Mesendoderm (in vitro differentiated cells): Measurements from ENCODE around the gene C2CD4A.
"Not testable (repeated sequence)": the region's sequence is repeated elsewhere in the genome, so short reads cannot be mapped to it uniquely, and the experiment has no call there.

ENCODE experiments used
- DNase-seq: peaks from one replicate; pipeline ENCODE4 v3.0.0; 2013
- H2AK5ac ChIP-seq: 2 replicates; pipeline ENCODE4 v1.6.1; 2013; ENCODE audit warnings: low read length, inconsistent platforms
- H2BK120ac ChIP-seq: 2 replicates; pipeline ENCODE4 v1.6.1; 2013; ENCODE audit warnings: low read depth, mild to moderate bottlenecking, low read length, moderate library complexity, mixed read lengths
- H2BK15ac ChIP-seq: replicated peaks from 2 replicates; pipeline ENCODE4 v1.6.1; 2013; ENCODE audit warnings: low read depth, mild to moderate bottlenecking, moderate library complexity
- H2BK5ac ChIP-seq: 2 replicates; pipeline ENCODE4 v1.6.1; 2013; ENCODE audit warnings: low read length, inconsistent platforms
- H3K18ac ChIP-seq: 2 replicates; pipeline ENCODE4 v1.6.1; 2013; ENCODE audit warnings: mild to moderate bottlenecking, low read length, mixed read lengths
- H3K23ac ChIP-seq: one replicate; pipeline ENCODE4 v1.6.1; 2013; ENCODE audit warnings: low read length
- H3K27ac ChIP-seq: 2 replicates; pipeline ENCODE4 v1.5.1; 2013; ENCODE audit warnings: low read depth, mild to moderate bottlenecking, inconsistent platforms, low read length, moderate library complexity
- H3K27me3 ChIP-seq: 2 replicates; pipeline ENCODE4 v1.6.1; 2013; ENCODE audit warnings: low read length, control low read depth, mild to moderate bottlenecking, inconsistent platforms; ENCODE audit not compliant: insufficient read depth, poor library complexity
- H3K36me3 ChIP-seq: 2 replicates; pipeline ENCODE4 v1.6.1; 2013; ENCODE audit warnings: low read length, inconsistent platforms; ENCODE audit not compliant: control insufficient read depth, insufficient read depth
- H3K4ac ChIP-seq: one replicate; pipeline ENCODE4 v1.6.1; 2013; ENCODE audit warnings: low read depth, mild to moderate bottlenecking, low read length, moderate library complexity
- H3K4me1 ChIP-seq: 2 replicates; pipeline ENCODE4 v1.6.1; 2013; ENCODE audit warnings: low read depth, low read length, inconsistent platforms; ENCODE audit not compliant: control insufficient read depth
- H3K4me2 ChIP-seq: 2 replicates; pipeline ENCODE4 v1.6.1; 2013; ENCODE audit warnings: low read length
- H3K4me3 ChIP-seq: 2 replicates; pipeline ENCODE4 v1.5.1; 2013; ENCODE audit warnings: mild to moderate bottlenecking, low read length
- H3K56ac ChIP-seq: one replicate; pipeline ENCODE4 v1.6.1; 2013; ENCODE audit warnings: low read length
- H3K79me1 ChIP-seq: 2 replicates; pipeline ENCODE4 v1.6.1; 2013; ENCODE audit warnings: low read length, inconsistent platforms
- H3K79me2 ChIP-seq: 2 replicates; pipeline ENCODE4 v1.6.1; 2013; ENCODE audit warnings: mild to moderate bottlenecking, low read length; ENCODE audit not compliant: control insufficient read depth, insufficient read depth
- H3K9ac ChIP-seq: 2 replicates; pipeline ENCODE4 v1.6.1; 2013; ENCODE audit warnings: low read length, inconsistent platforms
- H4K5ac ChIP-seq: one replicate; pipeline ENCODE4 v1.6.1; 2013; ENCODE audit warnings: low read length
- H4K8ac ChIP-seq: one replicate; pipeline ENCODE4 v1.6.1; 2013; ENCODE audit warnings: low read depth, mild to moderate bottlenecking, control low read depth, low read length, moderate library complexity
- WGBS: extraction: QIAGEN DNeasy Blood & Tissue Kit; methylation state at CpG from one replicate; pipeline ENCODE4 v1.1.7; 2013; ENCODE audit warnings: low lambda C conversion rate, missing lambda C conversion rate; ENCODE audit not compliant: insufficient coverage; ENCODE audit errors: extremely low coverage; 5-methylcytosine and 5-hydroxymethylcytosine counted together

C2CD4A gene

DNA sequence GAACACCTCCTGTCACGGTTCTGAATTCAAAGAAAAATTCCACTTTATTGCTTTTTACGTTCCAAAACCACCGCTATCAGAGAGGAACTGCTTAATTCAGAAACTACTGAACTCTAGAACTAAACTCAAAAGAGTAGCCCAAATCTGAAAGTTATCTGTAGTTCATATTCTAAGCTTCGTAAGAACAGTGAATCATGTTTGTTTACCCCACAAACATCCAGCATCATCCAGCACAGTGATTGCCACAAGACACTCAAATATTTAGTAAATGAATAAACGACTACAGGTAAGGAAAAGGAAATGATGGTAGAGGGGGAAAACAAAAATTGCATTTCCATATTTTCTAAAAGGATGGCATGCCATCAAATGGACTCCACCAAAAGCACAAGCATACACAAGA lies 38.9 kb upstream of the C2CD4A start:
- H3K23ac ChIP-seq: no peak overlapping the region
- H3K36me3 ChIP-seq: no peaks in the 10 kb centered on the region
- no peak overlapping the region for H2BK120ac ChIP-seq
- H3K9ac ChIP-seq: no peak overlapping the region
- no peak overlapping the region for H2BK5ac ChIP-seq
- H3K4ac ChIP-seq: no peak overlapping the region
- no peaks in the 10 kb centered on the region for H3K4me1 ChIP-seq
- H2BK15ac ChIP-seq: no peak overlapping the region
- no peak overlapping the region for H3K18ac ChIP-seq
- no CpG with 5 or more reads among the region's 5 CpGs for WGBS
- H3K4me2 ChIP-seq: no peak overlapping the region
- H4K5ac ChIP-seq: no peak overlapping the region
- H4K8ac ChIP-seq: no peak overlapping the region
- H2AK5ac ChIP-seq: no peak overlapping the region
- H3K56ac ChIP-seq: no peak overlapping the region
- no peaks in the 10 kb centered on the region for H3K79me1 ChIP-seq
- no peak overlapping the region for H3K4me3 ChIP-seq
- H3K27ac ChIP-seq: no peak overlapping the region
- no peak for DNase-seq
- no peaks in the 10 kb centered on the region for H3K27me3 ChIP-seq
- H3K79me2 ChIP-seq: no peaks in the 10 kb centered on the region

DNA sequence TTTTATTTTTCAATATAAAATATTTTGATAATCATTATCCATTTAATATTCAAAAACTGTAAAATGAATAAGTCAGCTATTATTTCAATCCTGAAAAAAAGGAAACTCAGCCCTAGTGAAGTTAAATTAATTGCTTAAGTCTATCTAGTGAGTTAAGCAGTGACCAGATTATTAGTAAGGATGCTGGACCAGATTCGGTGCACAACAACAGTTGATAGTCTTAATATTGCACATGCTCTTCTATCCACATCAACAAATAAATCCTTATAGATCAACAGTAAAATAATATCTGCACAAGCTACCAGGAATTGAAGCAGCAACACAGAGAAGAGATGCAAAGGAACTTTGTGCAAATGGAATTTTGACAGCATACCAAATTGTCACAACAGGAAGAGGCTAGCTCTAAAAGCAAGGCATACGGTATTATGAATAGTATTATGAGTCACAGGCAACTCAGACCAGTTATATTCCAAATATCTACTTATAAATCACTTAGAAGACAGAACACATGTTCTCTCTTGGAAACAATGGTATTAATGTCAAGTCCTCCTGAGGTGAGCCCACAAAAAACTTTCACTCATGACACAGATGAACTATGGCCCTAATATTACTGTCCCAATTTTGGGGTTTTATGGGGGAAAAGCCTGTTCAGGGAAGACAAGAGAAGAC lies 31.4 kb upstream of the C2CD4A start:
- H3K56ac ChIP-seq: no peak overlapping the region
- H2BK5ac ChIP-seq: no peak overlapping the region
- H3K79me2 ChIP-seq: no peaks in the 10 kb centered on the region
- H3K9ac ChIP-seq: no peak overlapping the region
- H2BK15ac ChIP-seq: no peak overlapping the region
- no CpG with 5 or more reads among the region's 2 CpGs for WGBS
- no peak overlapping the region for H3K23ac ChIP-seq
- no peaks in the 10 kb centered on the region for H3K79me1 ChIP-seq
- no peaks in the 10 kb centered on the region for H3K4me1 ChIP-seq
- H3K4me3 ChIP-seq: no peak overlapping the region
- DNase-seq: no peak
- no peak overlapping the region for H3K4me2 ChIP-seq
- H2AK5ac ChIP-seq: no peak overlapping the region
- no peak overlapping the region for H3K4ac ChIP-seq
- no peaks in the 10 kb centered on the region for H3K36me3 ChIP-seq
- no peak overlapping the region for H3K18ac ChIP-seq
- H4K8ac ChIP-seq: no peak overlapping the region
- no peak overlapping the region for H4K5ac ChIP-seq
- H3K27ac ChIP-seq: no peak overlapping the region
- H2BK120ac ChIP-seq: no peak overlapping the region
- no peaks in the 10 kb centered on the region for H3K27me3 ChIP-seq

DNA sequence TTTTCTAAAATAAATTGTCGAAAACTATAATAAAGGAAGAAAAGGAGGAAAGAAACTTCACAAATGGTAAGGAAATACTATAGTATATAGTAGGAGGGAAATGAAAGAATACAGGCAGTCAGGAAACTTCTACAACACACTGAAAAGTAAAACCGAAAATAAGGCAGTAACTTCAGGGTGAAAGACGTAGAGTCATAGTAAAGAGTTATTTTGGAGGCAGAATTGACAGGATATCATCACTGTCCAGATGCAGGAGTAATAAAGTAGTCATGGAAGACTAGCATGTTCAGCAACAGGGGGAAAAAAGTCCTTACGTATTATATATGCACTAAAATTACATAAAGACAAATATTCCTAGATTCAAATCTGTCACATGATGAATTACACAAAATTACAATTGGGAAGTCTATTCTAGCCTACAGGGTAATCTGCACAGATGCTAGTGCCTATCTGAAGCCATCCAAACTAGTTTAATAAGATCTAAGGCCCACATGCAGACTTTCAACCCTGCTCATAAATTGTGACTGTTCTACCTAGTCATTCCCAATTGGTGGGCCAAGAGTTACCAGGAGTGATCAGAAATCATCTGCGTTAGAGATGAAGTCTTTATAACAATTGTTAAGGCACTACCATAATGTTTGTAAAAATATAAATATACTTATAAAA lies 20.6 kb upstream of the C2CD4A start:
- no peak overlapping the region for H2AK5ac ChIP-seq
- no peak overlapping the region for H3K27ac ChIP-seq
- WGBS: no CpG with 5 or more reads among the region's 5 CpGs
- H3K4me1 ChIP-seq: no peaks in the 10 kb centered on the region
- no peaks in the 10 kb centered on the region for H3K79me1 ChIP-seq
- H3K4ac ChIP-seq: no peak overlapping the region
- no peaks in the 10 kb centered on the region for H3K27me3 ChIP-seq
- no peak overlapping the region for H2BK15ac ChIP-seq
- no peaks in the 10 kb centered on the region for H3K79me2 ChIP-seq
- no peak overlapping the region for H3K9ac ChIP-seq
- H3K4me2 ChIP-seq: no peak overlapping the region
- H2BK120ac ChIP-seq: no peak overlapping the region
- no peak overlapping the region for H3K18ac ChIP-seq
- H3K36me3 ChIP-seq: no peaks in the 10 kb centered on the region
- no peak overlapping the region for H3K56ac ChIP-seq
- H3K23ac ChIP-seq: no peak overlapping the region
- no peak overlapping the region for H3K4me3 ChIP-seq
- no peak overlapping the region for H2BK5ac ChIP-seq
- no peak overlapping the region for H4K5ac ChIP-seq
- DNase-seq: no peak
- H4K8ac ChIP-seq: no peak overlapping the region

DNA sequence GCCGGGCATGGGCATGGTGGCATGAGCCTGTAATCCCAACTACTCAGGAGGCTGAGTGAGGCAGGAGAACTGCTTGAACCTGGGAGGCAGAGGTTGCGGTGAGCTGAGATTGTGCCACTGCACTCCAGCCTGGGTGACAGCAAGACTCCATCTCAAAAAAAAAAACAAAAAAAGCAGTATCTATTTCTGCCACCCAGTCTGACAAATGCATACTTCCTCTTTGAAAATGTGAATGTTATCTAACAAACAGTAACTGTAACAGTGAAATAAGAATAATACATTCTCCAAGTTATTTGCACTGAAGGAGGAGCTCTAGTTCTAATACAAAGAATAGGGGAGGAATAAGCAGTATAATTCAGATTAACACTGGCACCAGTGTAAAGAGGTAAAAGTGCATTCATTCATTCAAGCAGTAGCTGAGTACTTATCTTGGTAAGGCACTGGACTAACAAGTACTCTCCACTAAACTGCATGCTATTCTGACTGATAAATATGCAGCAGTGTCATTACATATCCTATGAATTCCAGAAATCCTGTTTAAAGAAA lies 19.4 kb upstream of the C2CD4A start:
- H3K4ac ChIP-seq: no peak overlapping the region
- H3K27me3 ChIP-seq: no peaks in the 10 kb centered on the region
- H3K27ac ChIP-seq: no peak overlapping the region
- no peak overlapping the region for H2BK120ac ChIP-seq
- H3K4me1 ChIP-seq: no peaks in the 10 kb centered on the region
- H3K4me3 ChIP-seq: no peak overlapping the region
- no peak overlapping the region for H2BK5ac ChIP-seq
- no peak overlapping the region for H4K8ac ChIP-seq
- no peak overlapping the region for H3K56ac ChIP-seq
- H3K4me2 ChIP-seq: no peak overlapping the region
- no peak overlapping the region for H2AK5ac ChIP-seq
- no peak overlapping the region for H4K5ac ChIP-seq
- no peaks in the 10 kb centered on the region for H3K79me1 ChIP-seq
- no peak overlapping the region for H3K23ac ChIP-seq
- no peak overlapping the region for H3K9ac ChIP-seq
- WGBS: no CpG with 5 or more reads among the region's 2 CpGs
- DNase-seq: no peak
- no peak overlapping the region for H2BK15ac ChIP-seq
- H3K79me2 ChIP-seq: no peaks in the 10 kb centered on the region
- H3K18ac ChIP-seq: no peak overlapping the region
- H3K36me3 ChIP-seq: no peaks in the 10 kb centered on the region

DNA sequence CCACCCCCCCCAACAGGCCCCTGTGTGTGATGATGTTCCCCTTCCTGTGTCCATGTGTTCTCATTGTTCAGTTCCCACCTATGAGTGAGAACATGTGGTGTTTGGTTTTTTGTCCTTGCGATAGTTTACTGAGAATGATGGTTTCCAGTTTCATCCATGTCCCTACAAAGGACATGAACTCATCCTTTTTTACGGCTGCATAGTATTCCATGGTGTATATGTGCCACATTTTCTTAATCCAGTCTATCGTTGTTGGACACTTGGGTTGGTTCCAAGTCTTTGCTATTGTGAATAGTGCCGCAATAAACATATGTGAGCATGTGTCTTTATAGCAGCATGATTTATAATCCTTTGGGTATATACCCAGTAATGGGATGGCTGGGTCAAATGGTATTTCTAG lies 18.5 kb upstream of the C2CD4A start:
- H3K36me3 ChIP-seq, H3K9ac ChIP-seq, H3K4me1 ChIP-seq, H3K56ac ChIP-seq, H3K4me3 ChIP-seq, H3K79me2 ChIP-seq, H3K18ac ChIP-seq, H3K23ac ChIP-seq, H2BK5ac ChIP-seq, H4K8ac ChIP-seq, H4K5ac ChIP-seq, H3K27me3 ChIP-seq, H2AK5ac ChIP-seq, H3K27ac ChIP-seq, H3K4me2 ChIP-seq, H3K4ac ChIP-seq, H3K79me1 ChIP-seq, H2BK15ac ChIP-seq, H2BK120ac ChIP-seq, DNase-seq: not testable (repeated sequence)
- no CpG with 5 or more reads among the region's 4 CpGs for WGBS
